Stimulated activated CD8-positive, alpha-beta memory T cell treated with anti-CD3 and anti-CD28 coated beads, Interleukin-15, amount 100 ng/mL, for 24 hours (primary cell): ENCODE results near the gene VCL.
"Not testable (repeated sequence)": the region's sequence is repeated elsewhere in the genome, so short reads cannot be mapped to it uniquely, and the experiment has no call there.

ENCODE experiments used
- DNase-seq: peaks from one replicate; pipeline ENCODE4 v3.0.0-alpha.2; 2020; ENCODE audit warnings: low read depth

VCL gene

DNA sequence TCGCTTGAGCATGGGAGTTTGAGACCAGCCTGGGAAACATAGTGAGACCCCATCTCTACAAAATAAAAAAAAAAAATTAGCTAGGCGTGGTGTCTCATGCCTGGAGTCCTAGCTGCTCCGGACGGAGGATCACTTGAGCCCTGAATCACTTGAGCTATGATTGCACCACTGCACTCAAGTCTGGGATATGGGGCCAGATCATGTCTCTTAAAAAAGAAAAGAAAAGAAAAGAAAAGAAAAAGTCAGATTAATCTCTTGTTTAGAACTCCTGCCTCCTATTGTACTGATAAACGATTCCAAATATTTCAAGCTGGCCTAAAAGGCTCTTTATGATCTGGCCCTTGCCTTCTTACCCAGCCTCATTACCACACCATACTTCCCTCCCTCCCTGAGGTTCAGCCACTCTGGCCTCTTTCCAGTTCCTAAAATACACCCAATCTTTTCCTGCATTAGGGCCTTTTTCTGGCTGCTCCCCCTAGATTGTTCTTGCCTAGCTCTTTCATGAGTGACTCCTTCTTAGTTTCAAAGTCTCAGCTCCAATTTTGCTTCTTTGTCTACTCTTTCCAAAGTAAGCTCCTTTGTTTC is 41.7 kb downstream of the VCL start:
- DNase-seq, result no peak

DNA sequence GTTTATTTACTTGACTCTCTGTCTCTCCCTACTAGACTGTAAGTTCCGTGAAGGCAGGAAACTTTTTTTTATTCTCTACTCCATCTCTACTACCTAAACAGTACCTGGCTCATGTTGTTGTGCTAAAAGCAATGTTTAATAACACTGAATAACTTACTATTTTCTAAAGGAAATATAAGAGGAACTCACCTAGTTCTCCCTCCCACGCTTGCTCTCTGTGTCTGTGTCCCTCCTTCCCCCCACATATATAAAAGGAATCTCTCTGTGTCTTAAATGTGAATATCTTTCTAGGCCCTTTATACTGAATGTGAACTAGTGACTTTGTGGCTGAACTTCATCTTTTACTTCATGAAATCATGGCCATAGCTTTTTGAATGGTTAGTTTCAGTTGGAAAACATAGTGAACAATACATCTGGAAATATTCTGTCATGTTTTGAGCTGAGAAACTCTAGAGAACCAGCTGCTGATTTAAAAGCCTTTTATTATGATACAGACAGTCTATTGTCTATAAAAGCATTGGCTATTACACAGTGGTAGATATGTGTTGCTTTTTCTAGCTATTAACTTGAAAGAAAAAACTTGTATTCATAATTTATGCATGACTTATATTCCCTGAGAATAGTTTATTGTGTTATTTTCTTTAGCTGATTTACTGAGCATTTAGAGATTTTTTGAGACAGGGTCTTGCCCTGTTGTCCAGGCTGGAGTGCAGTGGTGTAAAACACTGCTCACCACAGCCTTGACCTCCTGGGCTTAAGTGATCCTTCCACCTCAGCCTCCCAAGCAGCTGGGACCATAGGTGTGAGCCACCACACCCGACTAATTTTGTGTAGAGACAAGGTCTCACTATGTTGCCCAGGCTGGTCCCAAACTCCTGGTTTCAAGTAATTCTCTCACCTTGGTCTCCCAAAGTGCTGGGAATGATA is 42.5 kb downstream of the VCL start:
- DNase-seq, result no peak

DNA sequence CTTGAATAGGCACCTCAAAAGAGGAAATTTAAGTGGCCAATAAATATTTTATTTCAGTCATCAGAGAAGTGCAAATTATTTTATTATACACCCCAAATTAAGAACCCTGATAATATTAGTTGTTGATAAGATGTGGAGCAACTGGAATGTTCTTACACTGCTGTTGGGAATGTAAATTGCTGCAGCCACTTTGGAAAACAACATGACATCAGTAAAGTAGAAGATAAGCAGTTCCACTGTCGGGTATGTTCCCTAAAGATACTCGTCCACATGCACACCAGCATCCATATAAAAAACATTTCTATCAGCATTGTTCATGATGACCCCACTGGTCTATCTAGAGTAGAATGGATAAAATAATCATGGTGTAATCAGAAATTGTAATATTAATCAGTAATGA is 46.5 kb downstream of the VCL start:
- no peak for DNase-seq

DNA sequence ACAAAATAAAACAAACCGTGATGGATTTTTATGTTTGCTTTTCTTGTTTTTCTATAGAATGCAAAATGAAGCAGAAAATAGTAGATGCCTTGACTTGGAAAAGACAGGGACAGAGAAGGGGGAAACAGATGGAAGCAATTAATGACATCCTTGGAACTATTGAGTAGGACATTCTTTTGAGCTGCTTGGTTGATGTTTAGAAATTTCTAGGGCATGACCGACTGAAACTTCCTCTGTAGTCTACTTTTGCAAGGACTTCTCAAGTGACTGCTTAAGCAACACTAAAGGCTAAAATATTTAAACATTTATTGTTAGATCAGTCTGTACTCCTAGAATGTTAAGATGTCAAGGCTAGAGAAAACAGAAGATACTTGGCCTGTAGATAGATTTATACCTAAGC is 49.4 kb downstream of the VCL start:
- DNase-seq, result no peak

DNA sequence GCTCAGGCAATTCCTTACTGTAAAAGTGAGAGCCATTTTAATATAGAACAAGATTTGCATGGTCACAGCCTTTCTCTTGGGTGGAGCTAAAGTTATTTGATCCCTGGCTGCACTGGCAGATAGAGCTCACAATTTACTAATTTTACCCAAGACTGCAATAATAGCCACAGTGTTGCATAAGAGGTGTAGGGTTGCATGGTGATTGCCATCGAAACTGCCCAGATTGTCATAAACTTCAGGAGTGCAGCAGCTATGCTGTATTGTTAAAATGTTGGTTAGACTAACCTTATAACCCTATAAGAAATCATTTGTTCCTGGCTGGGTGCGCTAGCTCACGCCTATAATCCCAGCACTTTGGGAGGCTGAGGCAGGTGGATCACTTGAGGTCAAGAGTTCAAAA is 50.0 kb downstream of the VCL start:
- DNase-seq, result no peak

DNA sequence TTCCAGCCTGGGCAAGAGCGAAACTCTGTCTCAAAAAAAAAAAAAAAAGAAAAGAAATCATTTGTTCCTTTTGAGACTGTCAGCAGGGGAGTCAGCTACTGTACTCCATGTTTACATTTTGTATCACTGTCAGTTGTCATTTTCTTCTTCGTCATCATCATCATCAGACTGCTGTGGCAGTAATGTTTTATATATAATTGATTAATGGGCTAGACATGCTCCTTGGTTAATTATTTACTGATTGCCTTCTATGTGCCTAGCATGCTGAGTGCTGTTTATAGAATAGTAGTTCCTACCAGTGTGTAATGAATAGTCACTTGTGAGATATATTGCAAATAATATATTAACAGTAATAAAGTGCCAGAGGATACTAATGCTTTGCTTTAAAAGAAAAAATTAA is 50.5 kb downstream of the VCL start:
- no peak for DNase-seq

DNA sequence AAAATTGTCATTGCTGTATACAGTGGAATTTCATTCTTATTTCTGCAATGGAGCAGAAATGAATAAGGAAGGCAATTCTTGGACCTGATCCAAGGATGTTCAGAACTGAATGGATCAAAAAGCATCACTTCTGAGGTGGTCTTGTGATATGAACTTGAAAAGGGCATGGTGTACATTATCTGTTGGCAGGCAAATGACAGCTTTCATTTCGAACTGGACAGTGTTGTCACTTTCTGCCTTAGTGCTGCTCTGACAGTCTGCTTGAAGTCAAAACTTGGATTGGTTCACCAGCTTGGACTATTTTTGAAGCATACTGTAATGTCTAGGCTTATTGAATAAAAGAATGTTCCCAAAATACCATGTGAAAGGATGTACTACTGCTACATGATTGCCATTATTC is 52.0 kb downstream of the VCL start:
- no peak for DNase-seq

DNA sequence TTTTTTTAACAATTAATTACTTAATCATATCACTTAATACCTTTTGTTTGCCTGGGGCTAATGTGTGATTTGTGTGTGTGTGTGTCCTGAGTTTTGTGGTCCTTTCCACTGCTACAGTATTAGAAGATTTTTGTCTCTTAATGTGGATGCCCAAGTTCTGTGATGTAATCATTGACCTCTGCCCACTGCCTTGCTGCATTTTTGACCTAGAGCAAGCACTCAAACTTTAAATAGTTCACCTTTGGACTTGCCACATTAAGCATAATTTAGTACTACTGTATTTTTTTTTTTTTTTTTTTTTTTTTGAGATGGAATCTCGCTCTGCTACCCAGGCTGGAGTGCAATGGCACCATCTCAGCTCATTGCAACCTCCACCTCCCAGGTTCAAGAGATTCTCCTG is 52.7 kb downstream of the VCL start:
- DNase-seq, result no peak

DNA sequence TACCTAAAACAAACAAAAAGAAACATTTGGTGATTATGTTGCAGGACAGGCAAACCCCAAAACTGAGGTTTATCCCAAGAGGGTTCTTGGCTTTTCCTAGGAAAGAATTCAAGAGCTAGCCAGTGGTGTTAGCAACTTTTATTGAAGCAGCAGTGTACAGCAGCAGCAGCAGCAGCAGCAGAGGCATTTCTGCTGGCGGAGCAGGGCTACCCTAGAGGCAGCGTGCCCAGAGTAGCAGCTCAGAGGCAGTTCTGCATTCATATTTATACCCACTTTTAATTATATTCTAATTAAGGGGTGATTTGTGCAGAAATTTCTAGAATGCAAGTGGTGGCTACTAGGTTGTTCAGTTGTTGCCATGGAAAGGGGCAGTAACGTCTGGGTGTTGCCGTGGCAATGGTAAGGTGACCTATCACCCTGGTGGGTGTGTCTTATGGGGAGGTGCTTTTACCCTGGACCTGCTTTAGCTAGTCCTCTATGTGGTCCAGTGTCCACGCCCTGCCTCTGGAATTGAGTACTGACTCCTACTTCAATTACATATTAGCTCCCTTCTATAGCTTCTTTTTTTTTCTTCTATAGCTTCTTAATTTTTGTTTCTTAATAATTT is 53.9 kb downstream of the VCL start:
- DNase-seq, result no peak

DNA sequence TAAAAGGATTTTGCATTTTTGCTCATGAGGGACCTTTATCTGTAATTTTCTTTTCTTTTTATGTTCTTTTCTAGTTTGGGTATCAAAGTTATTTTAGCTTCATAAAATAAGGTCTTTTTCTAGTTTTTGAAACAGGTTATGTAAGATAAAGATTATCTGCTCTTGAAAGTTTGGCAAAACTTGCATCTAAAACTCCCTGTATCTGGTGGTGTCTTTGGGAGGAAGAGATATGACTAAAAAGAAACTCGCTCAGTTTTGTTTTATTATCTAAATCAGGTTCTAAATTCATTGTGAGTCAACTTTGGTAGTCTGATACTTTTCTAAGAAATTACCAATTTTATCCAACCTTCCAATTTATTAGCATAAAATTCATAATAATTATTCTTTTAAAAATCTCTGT is 55.1 kb downstream of the VCL start:
- no peak for DNase-seq

DNA sequence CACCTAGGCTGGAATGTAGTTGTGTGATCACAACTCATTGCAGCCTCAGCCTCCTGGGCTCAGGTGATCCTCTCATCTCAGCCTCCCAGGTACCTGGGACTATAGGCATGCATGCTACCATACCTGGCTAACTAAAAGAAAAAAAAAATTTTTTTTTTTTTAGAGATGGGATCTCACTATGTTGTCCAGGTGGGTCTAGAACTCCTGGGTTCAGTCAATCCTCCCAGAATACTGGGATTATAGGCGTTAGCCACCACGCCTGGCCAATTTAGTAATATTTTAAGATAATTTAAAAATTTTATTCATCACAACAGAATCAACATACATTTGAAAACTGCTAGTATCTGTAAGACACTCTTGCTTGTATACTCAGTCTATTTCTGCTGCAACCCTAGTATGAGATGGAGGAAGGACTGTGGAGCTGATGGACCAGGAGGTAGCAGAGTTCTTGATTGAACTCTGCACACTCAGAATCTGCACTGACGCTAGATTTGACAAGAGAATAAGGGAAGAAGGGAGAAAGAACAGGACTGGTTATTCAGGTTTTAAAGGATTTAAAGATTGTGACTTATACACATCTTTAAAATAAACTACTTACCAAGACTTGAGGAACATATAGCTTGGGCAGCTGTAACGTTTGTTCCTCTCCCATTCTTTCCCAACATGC is 57.6 kb downstream of the VCL start:
- no peak for DNase-seq

DNA sequence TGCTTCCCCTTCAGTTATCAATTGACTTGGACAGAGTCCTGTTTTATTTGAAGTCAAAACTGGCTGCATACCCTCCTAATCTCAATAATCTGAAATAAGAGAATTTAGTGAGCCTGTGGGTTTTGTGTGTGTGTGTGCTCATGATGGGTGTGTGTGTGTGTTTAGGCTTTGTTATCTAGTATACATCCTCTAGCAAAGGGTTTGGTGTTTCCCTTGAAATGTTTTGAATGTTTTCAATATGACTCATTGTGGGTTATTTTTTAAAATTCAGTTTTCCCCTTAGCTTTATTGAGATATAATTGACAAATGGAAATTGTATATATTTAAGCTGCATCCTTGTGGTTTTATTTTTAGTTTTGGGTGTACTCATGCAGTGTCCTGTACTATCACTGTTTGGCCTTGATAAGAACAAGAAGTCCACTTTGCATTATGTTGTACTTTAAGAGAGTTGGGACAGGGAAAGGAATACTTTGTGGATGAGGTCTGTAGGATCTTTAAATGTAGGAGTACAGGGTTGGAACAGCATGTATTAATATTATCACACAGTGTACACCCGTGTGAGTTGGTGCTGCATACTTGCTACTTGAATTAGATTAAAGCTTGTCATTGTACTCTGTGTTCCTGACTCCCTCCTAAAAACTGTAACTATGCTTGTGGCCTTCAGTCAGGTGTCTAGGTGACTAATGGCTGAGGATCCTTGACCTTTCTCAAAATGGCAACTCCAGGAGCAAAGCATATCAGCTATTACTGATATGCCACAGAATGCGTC is 58.3 kb downstream of the VCL start:
- no peak for DNase-seq

DNA sequence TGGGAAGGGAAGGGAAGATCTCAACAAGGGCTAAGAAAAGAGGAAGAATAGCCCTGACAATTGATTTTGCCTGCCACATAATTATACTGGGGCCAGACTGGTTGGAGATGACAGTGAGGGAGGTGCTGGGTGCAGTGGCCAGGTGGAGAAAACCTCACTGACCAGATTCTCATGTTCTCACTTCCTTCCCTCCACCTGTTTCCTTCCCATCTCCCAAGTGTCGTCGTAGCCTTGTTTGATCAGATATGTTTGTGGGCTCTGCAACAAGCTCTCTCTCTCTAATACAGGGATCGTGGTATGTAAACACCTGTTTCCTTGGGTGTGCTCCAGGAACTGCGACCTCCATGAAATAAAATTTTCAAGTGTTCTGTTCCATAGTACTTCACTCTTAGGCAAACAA is 60.2 kb downstream of the VCL start:
- DNase-seq, result no peak

DNA sequence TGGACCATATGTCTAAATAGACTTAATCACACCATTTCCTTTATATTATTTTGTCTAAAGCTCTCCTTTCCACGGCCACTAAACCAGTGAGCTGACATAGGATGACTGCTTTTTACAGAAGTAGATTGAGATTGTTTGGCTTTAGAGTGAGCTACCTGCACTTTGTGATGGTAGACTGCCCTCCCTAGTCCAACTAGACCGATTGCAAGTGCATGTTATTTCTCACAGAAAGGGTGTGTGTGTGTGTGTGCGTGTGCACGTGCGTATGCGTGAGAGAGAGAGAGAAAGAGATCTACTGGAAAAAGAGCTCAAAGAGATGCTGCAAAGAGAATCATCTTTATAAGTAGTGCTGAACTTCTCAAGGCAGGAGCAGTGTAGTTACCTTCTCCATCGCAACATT is 60.7 kb downstream of the VCL start:
- no peak for DNase-seq

DNA sequence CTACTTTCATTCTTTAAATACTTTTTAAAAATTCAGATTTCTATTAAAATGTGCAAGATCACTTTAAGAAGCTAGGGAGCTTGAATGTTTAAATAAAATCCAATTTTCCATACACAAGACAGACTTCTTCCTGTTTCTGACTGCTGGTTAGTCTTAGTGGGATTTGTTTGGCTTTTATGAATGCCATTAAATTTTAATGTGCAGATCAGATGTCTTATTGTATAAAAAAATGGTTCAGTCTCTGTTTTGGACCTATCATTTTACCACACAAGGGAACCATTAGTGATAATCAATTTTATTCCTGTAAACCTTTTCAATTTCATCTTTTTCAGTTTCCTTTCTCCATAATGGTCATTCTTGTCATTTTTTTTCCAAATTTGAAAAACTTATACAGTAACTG is 63.2 kb downstream of the VCL start:
- DNase-seq, result no peak

DNA sequence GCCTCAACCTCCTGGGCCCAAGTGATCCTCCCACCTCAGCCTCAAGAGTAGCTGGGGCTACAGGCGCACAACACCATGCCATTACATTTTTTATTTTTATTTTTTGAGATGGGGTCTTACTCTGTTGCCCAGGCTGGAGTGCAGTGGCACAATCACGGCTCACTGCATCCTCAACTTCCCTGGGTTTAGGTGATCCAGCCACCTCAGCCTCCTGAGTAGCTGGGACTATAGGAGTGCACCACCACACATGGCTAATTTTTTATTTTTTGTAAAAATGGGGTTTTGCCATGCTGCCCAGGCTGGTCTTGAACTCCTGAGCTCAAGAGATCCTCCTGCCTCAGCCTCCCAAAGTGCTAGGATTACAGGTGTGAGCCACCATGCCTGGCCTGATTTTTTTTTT is 64.1 kb downstream of the VCL start:
- not testable (repeated sequence) for DNase-seq

DNA sequence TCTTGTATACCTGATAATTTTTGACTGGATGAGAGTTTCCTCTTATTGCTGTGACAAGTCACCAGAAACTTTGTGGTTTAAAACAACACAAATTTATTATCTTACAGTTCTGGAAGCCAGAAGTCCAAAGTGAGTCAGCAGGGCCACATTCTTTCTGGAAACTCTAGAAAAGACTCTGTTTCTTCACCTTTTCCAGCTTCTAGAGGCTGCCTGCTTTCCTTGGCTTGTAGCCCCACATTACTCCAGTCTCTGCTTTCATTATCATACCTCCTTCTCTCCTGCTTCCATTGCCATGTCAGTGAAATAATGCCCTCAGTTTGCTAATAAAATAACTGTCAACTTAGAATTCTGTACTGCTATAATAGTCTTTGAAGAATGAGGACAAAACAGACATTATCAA is 65.3 kb downstream of the VCL start:
- no peak for DNase-seq

DNA sequence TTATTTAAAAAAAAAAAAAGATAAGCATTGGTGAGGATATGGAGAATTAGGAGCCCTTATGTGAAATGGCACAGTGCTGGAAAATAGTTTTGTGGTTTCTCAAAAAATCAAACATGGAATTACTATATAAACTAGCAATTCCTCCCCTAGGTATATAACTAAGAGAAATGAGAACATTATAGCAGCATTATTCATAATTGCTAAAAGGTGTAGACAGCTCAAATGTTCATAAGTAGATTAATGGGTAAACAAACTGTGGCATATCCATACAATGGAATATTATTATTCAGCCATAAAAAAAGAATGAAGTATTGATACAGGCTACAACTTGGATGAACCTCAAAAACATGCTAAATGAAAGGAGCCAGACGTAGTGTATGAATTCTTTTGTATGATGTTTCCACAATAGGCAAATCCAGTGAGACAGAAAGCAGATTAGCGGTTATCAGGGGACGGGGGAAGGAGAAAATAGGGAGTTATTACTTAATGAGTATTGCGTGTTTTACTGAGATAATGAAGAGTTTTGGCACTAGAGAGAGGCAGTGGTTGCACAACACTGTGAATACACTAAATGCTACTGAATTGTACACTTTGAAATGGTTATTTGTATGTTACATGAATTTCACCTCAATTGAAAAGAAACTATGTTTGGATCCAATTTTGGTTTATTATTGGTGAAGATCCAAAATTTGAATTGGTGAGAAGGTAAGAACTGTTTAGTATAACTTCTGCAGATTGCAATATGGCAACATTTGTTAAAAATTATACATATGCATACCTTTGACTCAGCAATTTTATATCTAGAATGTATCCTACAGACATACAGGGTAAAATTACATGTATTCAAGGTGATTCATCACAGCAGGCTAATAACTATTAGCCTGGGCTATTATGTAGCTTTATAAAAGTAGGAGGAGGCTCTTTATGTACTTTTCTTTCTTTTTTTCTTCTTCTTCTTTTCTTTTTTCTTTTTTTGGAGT is 69.7 kb downstream of the VCL start:
- DNase-seq, result no peak

DNA sequence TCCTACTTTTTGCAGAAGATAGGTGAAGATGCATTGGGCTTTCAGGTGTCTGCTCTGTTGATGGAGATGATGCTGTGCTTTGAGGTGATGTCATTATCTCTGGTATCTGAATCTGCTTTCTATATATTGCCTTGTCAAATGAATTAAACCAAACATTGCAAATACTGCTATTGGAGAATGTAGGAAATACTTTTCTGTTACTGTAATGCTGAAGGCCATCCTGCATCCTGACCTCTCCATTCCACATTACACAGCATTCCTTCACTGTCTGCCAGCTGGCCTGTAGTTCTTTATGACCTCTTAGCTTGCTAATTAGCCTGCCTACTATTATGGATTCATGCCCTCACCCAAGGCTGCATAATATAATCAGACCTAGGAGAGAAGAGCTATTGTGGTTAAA is 73.2 kb downstream of the VCL start:
- no peak for DNase-seq

DNA sequence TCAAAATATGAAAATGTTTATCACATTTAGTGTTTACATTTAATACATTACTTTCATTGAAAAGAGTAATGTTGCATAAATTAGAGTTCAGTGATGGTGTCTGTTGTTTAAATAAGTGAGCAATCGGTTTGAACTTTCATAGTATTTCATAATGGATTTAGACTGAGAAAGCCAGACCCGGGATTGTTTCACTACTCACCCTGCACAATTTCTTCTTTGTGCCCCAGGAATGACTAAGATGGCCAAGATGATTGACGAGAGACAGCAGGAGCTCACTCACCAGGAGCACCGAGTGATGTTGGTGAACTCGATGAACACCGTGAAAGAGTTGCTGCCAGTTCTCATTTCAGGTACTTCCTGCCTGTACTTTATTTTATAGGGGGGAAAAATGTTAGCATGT is 74.6 kb downstream of the VCL start:
- no peak for DNase-seq

DNA sequence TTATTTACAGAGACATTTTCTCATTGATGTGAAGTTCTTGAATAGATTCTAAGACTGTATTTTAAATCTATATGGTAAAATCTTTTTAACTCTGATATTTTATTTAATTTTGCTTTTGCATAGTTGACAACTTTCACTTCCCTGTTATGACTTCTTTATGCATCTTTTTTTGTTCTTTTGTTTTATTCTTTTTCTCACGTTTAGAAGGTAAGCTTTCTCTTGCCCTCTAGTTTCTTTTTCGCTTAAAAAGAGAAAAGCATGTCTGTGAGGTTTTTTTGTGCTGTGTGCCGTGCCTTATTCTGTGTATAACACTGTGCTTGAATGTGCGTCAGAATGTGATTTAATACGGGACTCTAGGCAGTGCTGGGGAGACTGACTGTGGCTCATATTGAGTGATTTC is 78.0 kb downstream of the VCL start:
- DNase-seq, result no peak
